ENCODE data around the gene XPO5. TPM values are rescaled to one million over a fixed set of nuclear protein-coding genes. Genes with fewer than 3 reads are reported as not detected.
A peak's percentile ranks its signal among the peaks of the same experiment; 100 is the strongest.
"Not testable (repeated sequence)": the region's sequence is repeated elsewhere in the genome, so short reads cannot be mapped to it uniquely, and the experiment has no call there.

XPO5 gene
- total RNA-seq, 1 experiment from 2014 or later = 60.5 TPM

- in situ Hi-C loops (cut with HindIII; ENCODE audit: low sequenced_read_pairs) = no loop called here
- no peak for DNase-seq (ENCODE audit: low spot score)
Observed at GRCh38 chr6:43504756-43505593, 70.9 kb downstream of the XPO5 start.

GRCh38 chr6:43503443-43503842 is 72.4 kb downstream of the XPO5 start:
- DNase-seq (ENCODE audit: low spot score) = no peak
- in situ Hi-C loops (cut with HindIII; ENCODE audit: low sequenced_read_pairs) = no loop called here

- no peak for DNase-seq (ENCODE audit: low spot score)
- in situ Hi-C loops (cut with HindIII; ENCODE audit: low sequenced_read_pairs) = no loop called here
Observed at GRCh38 chr6:43502666-43503065, 73.2 kb downstream of the XPO5 start.

- in situ Hi-C loops (cut with HindIII; ENCODE audit: low sequenced_read_pairs) = no loop called here
- no peak for DNase-seq (ENCODE audit: low spot score)
Observed at GRCh38 chr6:43500921-43501320, 74.9 kb downstream of the XPO5 start.

- no peak for DNase-seq (ENCODE audit: low spot score)
- in situ Hi-C loops (cut with HindIII; ENCODE audit: low sequenced_read_pairs) = no loop called here
Observed at GRCh38 chr6:43499028-43499815, 76.6 kb downstream of the XPO5 start.

DNA sequence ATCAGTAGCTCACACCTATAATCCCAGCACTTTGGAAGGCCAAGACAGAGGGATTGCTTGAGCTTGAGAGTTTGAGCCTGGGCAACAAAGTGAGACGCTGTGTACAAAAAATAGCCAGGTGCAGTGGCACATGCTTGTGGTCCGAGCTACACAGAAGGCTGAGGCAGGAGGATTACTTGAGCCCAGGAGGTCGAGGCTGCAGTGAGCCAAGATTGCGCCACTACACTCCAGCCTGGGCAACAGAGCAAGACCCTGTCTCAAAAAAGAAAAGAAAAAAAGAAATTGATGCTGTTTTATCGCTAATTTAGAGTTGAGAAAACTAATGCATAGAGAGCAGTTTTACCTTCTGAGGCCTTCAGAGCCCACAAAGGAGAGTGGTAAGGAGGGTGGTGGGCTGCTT is 77.5 kb downstream of the XPO5 start:
- DNase-seq (ENCODE audit: low spot score); in situ Hi-C loops (cut with HindIII; ENCODE audit: low sequenced_read_pairs): not testable (repeated sequence)

GRCh38 chr6:43497689-43498088 is 78.1 kb downstream of the XPO5 start:
- in situ Hi-C loops (cut with HindIII; ENCODE audit: low sequenced_read_pairs) = no loop called here
- DNase-seq (ENCODE audit: low spot score) = no peak

- in situ Hi-C loops (cut with HindIII; ENCODE audit: low sequenced_read_pairs) = no loop called here
- no peak for DNase-seq (ENCODE audit: low spot score)
Observed at GRCh38 chr6:43497129-43497396, 78.8 kb downstream of the XPO5 start.

- DNase-seq (ENCODE audit: low spot score) = peak; percentile 75
- in situ Hi-C loops (cut with HindIII; ENCODE audit: low sequenced_read_pairs) = no loop called here
Observed at GRCh38 chr6:43496370-43497128, 79.3 kb downstream of the XPO5 start.

- in situ Hi-C loops (cut with HindIII; ENCODE audit: low sequenced_read_pairs) = no loop called here
- no peak for DNase-seq (ENCODE audit: low spot score)
Observed at GRCh38 chr6:43495409-43495941, 80.4 kb downstream of the XPO5 start.

DNA sequence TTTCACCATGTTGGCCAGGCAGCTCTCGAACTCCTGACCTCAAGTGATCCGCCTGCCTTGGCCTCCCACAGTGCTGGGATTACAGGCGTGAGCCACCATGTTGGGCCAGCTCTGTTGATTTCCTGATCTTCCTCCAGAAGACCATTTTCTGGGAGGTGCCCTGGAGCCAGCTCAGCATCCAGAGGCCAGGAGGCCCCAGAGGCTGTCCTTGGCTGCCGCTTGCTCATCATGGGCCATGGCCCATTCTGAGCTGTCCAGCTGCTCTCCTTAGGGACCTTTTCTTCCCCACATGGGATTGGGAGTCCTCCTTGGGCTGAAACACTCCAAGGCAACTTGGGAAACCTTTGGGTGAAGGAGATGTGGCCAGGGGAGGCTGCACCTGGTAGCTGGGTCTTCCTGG is 81.1 kb downstream of the XPO5 start:
- no peak for DNase-seq (ENCODE audit: low spot score)
- in situ Hi-C loops (cut with HindIII; ENCODE audit: low sequenced_read_pairs) = no loop called here

DNA sequence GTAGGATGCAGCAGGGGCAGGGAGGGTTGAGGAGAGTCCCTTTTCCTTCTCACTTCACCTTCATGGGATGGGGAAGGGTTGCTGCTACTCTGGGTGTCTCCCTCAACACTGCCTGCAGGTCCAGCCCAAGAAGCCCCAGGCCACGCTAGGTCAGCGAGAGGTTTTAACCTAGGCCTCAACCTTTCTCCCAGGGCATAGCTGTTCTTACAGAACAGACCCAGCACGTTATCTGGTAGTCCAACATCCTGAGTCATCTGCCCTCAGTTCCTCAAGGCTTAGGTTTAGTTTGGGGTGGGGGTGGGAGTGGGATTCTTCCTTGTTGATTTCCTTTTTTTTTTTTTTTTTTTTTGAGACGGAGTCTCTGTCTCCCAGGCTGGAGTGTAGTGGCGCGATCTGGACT is 81.5 kb downstream of the XPO5 start:
- DNase-seq (ENCODE audit: low spot score) = no peak
- in situ Hi-C loops (cut with HindIII; ENCODE audit: low sequenced_read_pairs) = no loop called here

DNA sequence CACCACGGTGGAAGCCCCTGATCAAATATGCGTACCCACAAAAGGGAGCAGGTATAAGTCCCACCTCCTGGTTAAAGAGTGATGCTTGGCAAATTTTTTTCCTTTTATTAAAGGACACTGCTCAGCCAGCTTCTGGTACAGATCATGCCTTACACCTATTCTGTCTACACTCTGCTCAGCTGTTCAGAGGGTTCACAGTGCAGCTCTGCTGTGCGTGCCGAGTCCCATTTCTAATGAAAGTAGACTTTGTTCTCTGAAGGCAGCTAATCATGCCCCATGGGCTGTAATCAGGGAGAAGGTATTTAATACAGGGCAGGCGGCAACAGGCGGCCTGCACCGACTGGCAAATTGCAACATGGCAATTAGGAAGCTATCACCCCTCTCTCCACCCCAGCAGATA is 82.0 kb downstream of the XPO5 start:
- in situ Hi-C loops (cut with HindIII; ENCODE audit: low sequenced_read_pairs) = no loop called here
- no peak for DNase-seq (ENCODE audit: low spot score)

GRCh38 chr6:43493230-43493629 is 82.6 kb downstream of the XPO5 start:
- no peak for DNase-seq (ENCODE audit: low spot score)
- in situ Hi-C loops (cut with HindIII; ENCODE audit: low sequenced_read_pairs) = no loop called here

DNA sequence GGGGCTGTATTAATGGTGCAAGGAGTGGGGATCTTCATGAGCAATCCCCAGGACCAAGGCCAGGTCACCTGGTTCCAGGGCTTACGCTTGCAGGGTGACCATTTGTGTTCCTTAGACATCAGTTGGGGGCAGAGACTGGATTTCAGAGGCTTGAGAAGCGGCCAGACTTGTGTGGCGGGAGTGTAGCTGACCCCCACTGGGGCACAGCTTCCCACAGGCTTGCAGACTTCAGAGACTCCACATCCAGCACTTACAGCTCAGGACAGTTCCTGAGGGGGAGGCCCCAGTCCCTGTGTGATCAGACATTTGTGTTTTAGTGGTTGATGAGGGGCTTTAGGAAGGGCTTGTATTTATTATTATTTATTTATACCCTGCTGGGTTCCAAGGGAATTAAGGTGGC is 83.2 kb downstream of the XPO5 start:
- no peak for DNase-seq (ENCODE audit: low spot score)
- in situ Hi-C loops (cut with HindIII; ENCODE audit: low sequenced_read_pairs) = no loop called here

GRCh38 chr6:43491750-43492661 is 83.8 kb downstream of the XPO5 start:
- DNase-seq (ENCODE audit: low spot score) = peak; percentile 31
- in situ Hi-C loops (cut with HindIII; ENCODE audit: low sequenced_read_pairs) = no loop called here

- DNase-seq (ENCODE audit: low spot score) = no peak
- in situ Hi-C loops (cut with HindIII; ENCODE audit: low sequenced_read_pairs) = no loop called here
Observed at GRCh38 chr6:43490523-43490939, 85.3 kb downstream of the XPO5 start.

DNA sequence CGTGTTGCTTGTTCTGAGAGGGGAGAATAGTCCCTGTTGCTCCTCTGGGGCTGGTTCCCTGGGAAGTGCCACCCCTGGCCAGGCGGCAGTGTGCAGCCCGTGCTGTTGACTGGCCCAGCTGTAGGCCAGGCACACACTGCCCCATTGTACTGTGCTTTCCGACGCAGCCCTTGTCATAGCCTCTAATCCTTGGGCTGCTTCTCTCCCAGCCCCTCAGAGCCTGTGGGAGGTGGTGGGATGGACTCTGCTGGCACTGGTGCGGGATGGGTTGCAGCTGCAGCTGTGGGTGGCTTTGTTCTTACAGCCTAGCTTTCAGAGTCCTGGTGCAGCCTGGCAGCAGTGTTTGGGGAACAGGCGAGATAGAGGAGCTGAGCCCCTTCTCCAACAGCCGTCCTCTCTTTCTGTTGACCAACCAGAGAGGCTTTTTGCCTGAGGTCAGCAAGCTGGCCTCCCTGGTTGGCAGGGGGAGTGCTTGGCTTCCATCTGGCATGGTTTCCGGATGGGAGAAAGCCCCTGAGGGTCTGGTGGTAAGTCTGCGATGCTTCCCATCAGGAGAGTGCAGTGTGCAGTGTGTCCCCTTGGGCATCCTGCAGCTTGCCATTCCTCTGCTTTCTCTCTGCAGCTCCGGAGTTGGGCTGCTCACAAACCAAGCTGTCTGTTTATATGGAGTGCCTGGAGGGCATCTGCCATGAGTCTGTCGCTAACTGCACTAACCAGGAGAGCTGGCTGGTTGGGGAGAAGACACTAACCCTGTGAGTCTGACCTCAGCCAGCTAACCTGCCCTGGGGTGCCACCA is 86.4 kb downstream of the XPO5 start:
- in situ Hi-C loops (cut with HindIII; ENCODE audit: low sequenced_read_pairs) = no loop called here
- no peak for DNase-seq (ENCODE audit: low spot score)

All from G401 (cell line).